SJCRH30 (cell line): ENCODE results near the gene PPP2R5A. TPM values are rescaled to one million over a fixed set of nuclear protein-coding genes. Genes with fewer than 3 reads are reported as not detected.

Experiments
- DNase-seq, 2 experiments: peaks; one replicate each; pipeline ENCODE4 v3.0.0-alpha.2; 2015 to 2020
- H3K27ac ChIP-seq: fragments of 250-450 bp; sonication (Bioruptor Pico); 2 replicates; pipeline ENCODE4 v1.5.1; 2020; ENCODE audit warnings: mild to moderate bottlenecking, moderate library complexity
- H3K27me3 ChIP-seq: fragments of 250-450 bp; sonication (Bioruptor Pico); 2 replicates; pipeline ENCODE4 v1.5.1; 2020; ENCODE audit warnings: mild to moderate bottlenecking, moderate library complexity
- H3K36me3 ChIP-seq: fragments of 250-450 bp; sonication (Bioruptor Pico); 2 replicates; pipeline ENCODE4 v1.5.1; 2020; ENCODE audit warnings: mild to moderate bottlenecking, moderate library complexity
- H3K4me1 ChIP-seq: fragments of 250-450 bp; sonication (Bioruptor Pico); 2 replicates; pipeline ENCODE4 v1.5.1; 2020; ENCODE audit warnings: mild to moderate bottlenecking, moderate library complexity
- H3K4me3 ChIP-seq: fragments of 250-450 bp; sonication (Bioruptor Pico); 2 replicates; pipeline ENCODE4 v1.5.1; 2020; ENCODE audit warnings: mild to moderate bottlenecking, moderate library complexity
- H3K9me3 ChIP-seq: fragments of 250-450 bp; sonication (Bioruptor Pico); replicated peaks from 2 replicates; pipeline ENCODE4 v1.5.1; 2020; ENCODE audit warnings: mild to moderate bottlenecking, moderate library complexity
- total RNA-seq: library from RNA; depleted of rRNA; stranded (reverse); fragments of >200 nt; shearing (Covaris generic); gene quantifications from 2 replicates; pipeline ENCODE4 v1.2.3, GENCODE V29; 2014

PPP2R5A gene
- total RNA-seq, 1 experiment from 2014 or later: 18.8 TPM

GRCh38 chr1:212329105-212329504, 43.9 kb downstream of the PPP2R5A start:
- Histone ChIP-seq H3K9me3 (no peaks in the 10 kb centered on the region), H3K36me3 (peaks cover 3% of the 10 kb centered on the region; the same call in 1 of the 2 replicates), H3K27me3 (no peaks in the 10 kb centered on the region), H3K4me3 (no peak overlapping the region), H3K27ac (no peak overlapping the region), H3K4me1 (no peaks in the 10 kb centered on the region)
- DNase-seq: no peak

GRCh38 chr1:212341090-212341489, 55.9 kb downstream of the PPP2R5A start:
- H3K27me3 ChIP-seq: no peaks in the 10 kb centered on the region
- no peak overlapping the region for H3K27ac ChIP-seq
- peaks cover 3% of the 10 kb centered on the region; the same call in 1 of the 2 replicates for H3K36me3 ChIP-seq
- H3K9me3 ChIP-seq: no peaks in the 10 kb centered on the region
- H3K4me1 ChIP-seq: no peaks in the 10 kb centered on the region
- H3K4me3 ChIP-seq: no peak overlapping the region
- no peak for DNase-seq

GRCh38 chr1:212344905-212345304, 59.7 kb downstream of the PPP2R5A start:
- DNase-seq: no peak
- Histone ChIP-seq H3K4me3 (no peak overlapping the region), H3K27ac (no peak overlapping the region), H3K9me3 (no peaks in the 10 kb centered on the region), H3K36me3 (no peaks in the 10 kb centered on the region; the same call in 1 of the 2 replicates), H3K4me1 (no peaks in the 10 kb centered on the region), H3K27me3 (no peaks in the 10 kb centered on the region)

GRCh38 chr1:212346601-212347000, 61.4 kb downstream of the PPP2R5A start:
- Histone ChIP-seq H3K4me3 (no peak overlapping the region), H3K4me1 (no peaks in the 10 kb centered on the region), H3K27me3 (no peaks in the 10 kb centered on the region), H3K36me3 (no peaks in the 10 kb centered on the region; the same call in 1 of the 2 replicates), H3K27ac (no peak overlapping the region), H3K9me3 (no peaks in the 10 kb centered on the region)
- DNase-seq: no peak

- Histone ChIP-seq H3K36me3 (peaks cover 3% of the 10 kb centered on the region; the same call in 1 of the 2 replicates), H3K4me3 (no peak overlapping the region), H3K9me3 (no peaks in the 10 kb centered on the region), H3K4me1 (no peaks in the 10 kb centered on the region), H3K27me3 (no peaks in the 10 kb centered on the region), H3K27ac (no peak overlapping the region)
- DNase-seq: no peak
These were observed 66.6 kb downstream of the PPP2R5A start for GRCh38 chr1:212351588-212352362.

- Histone ChIP-seq H3K4me1 (no peaks in the 10 kb centered on the region), H3K27me3 (no peaks in the 10 kb centered on the region), H3K9me3 (no peaks in the 10 kb centered on the region), H3K27ac (no peak overlapping the region), H3K4me3 (no peak overlapping the region), H3K36me3 (peaks cover 7% of the 10 kb centered on the region)
- no peak for DNase-seq
These were observed 68.0 kb downstream of the PPP2R5A start for GRCh38 chr1:212353181-212353580.

GRCh38 chr1:212354464-212354863, 69.3 kb downstream of the PPP2R5A start:
- Histone ChIP-seq H3K36me3 (peaks cover 20% of the 10 kb centered on the region), H3K4me1 (no peaks in the 10 kb centered on the region), H3K27ac (no peak overlapping the region), H3K27me3 (no peaks in the 10 kb centered on the region), H3K4me3 (no peak overlapping the region), H3K9me3 (no peaks in the 10 kb centered on the region)
- no peak for DNase-seq

GRCh38 chr1:212355230-212355969, 70.2 kb downstream of the PPP2R5A start:
- H3K9me3 ChIP-seq: no peaks in the 10 kb centered on the region
- no peaks in the 10 kb centered on the region for H3K4me1 ChIP-seq
- H3K4me3 ChIP-seq: no peak overlapping the region
- peaks cover 27% of the 10 kb centered on the region for H3K36me3 ChIP-seq
- no peaks in the 10 kb centered on the region for H3K27me3 ChIP-seq
- no peak for DNase-seq
- no peak overlapping the region for H3K27ac ChIP-seq

GRCh38 chr1:212359794-212360479, 74.7 kb downstream of the PPP2R5A start:
- Histone ChIP-seq H3K4me1 (no peaks in the 10 kb centered on the region), H3K36me3 (peaks cover 44% of the 10 kb centered on the region), H3K27ac (no peak overlapping the region), H3K9me3 (no peaks in the 10 kb centered on the region), H3K4me3 (no peak overlapping the region), H3K27me3 (no peaks in the 10 kb centered on the region)
- DNase-seq: no peak

- DNase-seq: no peak
These were observed 79.8 kb downstream of the PPP2R5A start for GRCh38 chr1:212364985-212365384.

GRCh38 chr1:212366901-212367300, 81.7 kb downstream of the PPP2R5A start:
- DNase-seq: no peak
- Histone ChIP-seq H3K4me3 (no peak overlapping the region), H3K36me3 (peaks cover 11% of the 10 kb centered on the region), H3K27ac (no peak overlapping the region), H3K4me1 (no peaks in the 10 kb centered on the region), H3K9me3 (no peaks in the 10 kb centered on the region), H3K27me3 (no peaks in the 10 kb centered on the region)

More at GRCh38 chr1:212364985-212365384, 79.8 kb downstream of the PPP2R5A start:
- Histone ChIP-seq H3K27ac (no peak overlapping the region), H3K4me3 (no peak overlapping the region), H3K36me3 (peaks cover 23% of the 10 kb centered on the region), H3K27me3 (no peaks in the 10 kb centered on the region), H3K9me3 (no peaks in the 10 kb centered on the region), H3K4me1 (no peaks in the 10 kb centered on the region)

GRCh38 chr1:212367474-212368072, 82.4 kb downstream of the PPP2R5A start:
- Histone ChIP-seq H3K27ac (no peak overlapping the region), H3K4me3 (no peak overlapping the region), H3K9me3 (no peaks in the 10 kb centered on the region), H3K4me1 (no peaks in the 10 kb centered on the region), H3K27me3 (no peaks in the 10 kb centered on the region), H3K36me3 (peaks cover 11% of the 10 kb centered on the region)
- no peak for DNase-seq

GRCh38 chr1:212368073-212368484, 82.9 kb downstream of the PPP2R5A start:
- Histone ChIP-seq H3K4me1 (no peaks in the 10 kb centered on the region), H3K27ac (no peak overlapping the region), H3K27me3 (no peaks in the 10 kb centered on the region), H3K9me3 (no peaks in the 10 kb centered on the region), H3K36me3 (peaks cover 12% of the 10 kb centered on the region), H3K4me3 (no peak overlapping the region)
- DNase-seq: peak; percentile 68 to 87

- H3K27me3 ChIP-seq: no peaks in the 10 kb centered on the region
- H3K36me3 ChIP-seq: peaks cover 32% of the 10 kb centered on the region
- no peak overlapping the region for H3K4me3 ChIP-seq
- no peak for DNase-seq
- H3K27ac ChIP-seq: no peak overlapping the region
- H3K4me1 ChIP-seq: no peaks in the 10 kb centered on the region
- H3K9me3 ChIP-seq: no peaks in the 10 kb centered on the region
These were observed 90.8 kb downstream of the PPP2R5A start for GRCh38 chr1:212375986-212376385.
